ENCODE measurements around the gene ATRN. TPM values are rescaled to one million over a fixed set of nuclear protein-coding genes. Genes with fewer than 3 reads are reported as not detected.

ATRN gene
- total and polyA plus RNA-seq, 2 experiments from 2014 or later, result 2.2 to 18.3 TPM

DNA sequence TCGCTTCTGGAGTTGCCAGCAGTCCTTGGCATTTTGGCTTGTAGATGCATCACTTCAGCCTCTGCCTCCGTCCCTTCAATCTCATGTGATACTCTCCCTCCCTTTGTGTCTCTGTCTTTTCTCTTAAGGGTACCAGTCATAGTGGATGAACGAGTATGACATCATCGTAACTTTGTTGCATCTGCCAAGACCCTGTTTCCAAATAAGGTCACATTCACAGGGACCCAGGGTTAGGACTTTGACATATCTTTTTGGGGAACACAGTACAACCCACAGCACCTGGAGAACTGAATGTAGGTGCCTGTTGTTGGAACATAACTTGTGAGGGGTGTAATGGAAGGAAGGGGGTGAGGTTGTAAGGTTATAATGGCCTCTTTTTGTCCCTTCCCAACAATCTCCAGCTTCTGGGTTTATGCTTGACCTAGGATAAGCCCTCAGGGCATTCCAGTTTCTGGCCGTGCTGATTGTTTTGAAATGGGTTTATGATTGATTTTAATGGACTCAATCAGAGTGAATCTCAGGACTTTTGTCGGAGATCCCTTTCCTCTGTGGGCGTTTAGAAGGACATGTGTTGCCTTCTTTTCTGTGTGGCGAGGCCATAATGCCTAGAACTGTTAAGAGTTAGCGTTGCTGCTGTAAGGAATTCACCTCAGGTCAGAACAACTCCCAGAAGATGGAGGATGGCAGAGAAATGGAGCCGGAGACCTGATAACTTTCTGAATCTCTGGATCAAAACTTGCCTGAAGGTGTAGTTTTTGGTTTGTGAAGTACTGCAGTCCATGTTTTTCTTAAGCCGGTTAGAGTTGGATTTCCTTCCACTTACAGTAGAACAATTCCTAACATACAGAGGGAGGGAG, 9.2 kb downstream of the ATRN start:
- DNase-seq (ENCODE audit: low spot score) (no peak), ATAC-seq (no peak)
- no peak overlapping the region for H3K4me3 Mint-ChIP-seq
- Histone ChIP-seq H3F3A (replicated peaks; ENCODE audit: low read depth) (no peaks in the 10 kb centered on the region), H3K4me3 (no peak overlapping the region), H3K27me3 (ENCODE audit: insufficient read depth) (no peaks in the 10 kb centered on the region), H3K36me3 (ENCODE audit: insufficient read depth) (no peaks in the 10 kb centered on the region), H3K27ac (ENCODE audit: low read depth) (no peak overlapping the region), H3K79me2 (replicated peaks; ENCODE audit: insufficient read depth) (peaks cover 13% of the 10 kb centered on the region; the same call in 1 of the 2 replicates), H2AFZ (no peak overlapping the region), H4K20me1 (replicated peaks; ENCODE audit: insufficient read depth) (peaks cover 13% of the 10 kb centered on the region; the same call in 1 of the 2 replicates), H3K4me2 (no peak overlapping the region), H3K9me2 (ENCODE audit: insufficient read depth) (no peaks in the 10 kb centered on the region), H3K4me1 (ENCODE audit: insufficient read depth) (no peaks in the 10 kb centered on the region)
- H3K4me1 Mint-ChIP-seq, result no peaks in the 10 kb centered on the region
- H3K27me3 Mint-ChIP-seq (ENCODE audit: insufficient read depth, low read depth, poor library complexity), result no peaks in the 10 kb centered on the region
- H3K9me3 Mint-ChIP-seq, result no peaks in the 10 kb centered on the region
- no peak overlapping the region for H3K27ac Mint-ChIP-seq
- TF ChIP-seq ETS1 (IDR thresholded peaks at IDR 0.05) (no peak), CREB1 (CRISPR knock-in tag; IDR thresholded peaks at IDR 0.05; ENCODE audit: low read depth) (no peak), NANOG (IDR thresholded peaks at IDR 0.05; ENCODE audit: borderline replicate concordance) (no peak), ZNF331 (CRISPR knock-in tag; IDR thresholded peaks at IDR 0.05; ENCODE audit: low read depth) (no peak), EZH2 (IDR thresholded peaks at IDR 0.05; ENCODE audit: low read depth, unreplicated experiment) (no peak), JUNB (IDR thresholded peaks at IDR 0.05; ENCODE audit: unreplicated experiment) (no peak), POLR2AphosphoS5 (IDR thresholded peaks at IDR 0.05; ENCODE audit: low read depth) (no peak), STAT1 (IDR thresholded peaks at IDR 0.05; ENCODE audit: unreplicated experiment) (no peak), ZNF462 (CRISPR knock-in tag; IDR thresholded peaks at IDR 0.05) (no peak), EZH2phosphoT487 (IDR thresholded peaks at IDR 0.05; ENCODE audit: unreplicated experiment) (no peak), ZNF114 (CRISPR knock-in tag; IDR thresholded peaks at IDR 0.05) (no peak)
- TF ChIP-seq, protein P1, sequence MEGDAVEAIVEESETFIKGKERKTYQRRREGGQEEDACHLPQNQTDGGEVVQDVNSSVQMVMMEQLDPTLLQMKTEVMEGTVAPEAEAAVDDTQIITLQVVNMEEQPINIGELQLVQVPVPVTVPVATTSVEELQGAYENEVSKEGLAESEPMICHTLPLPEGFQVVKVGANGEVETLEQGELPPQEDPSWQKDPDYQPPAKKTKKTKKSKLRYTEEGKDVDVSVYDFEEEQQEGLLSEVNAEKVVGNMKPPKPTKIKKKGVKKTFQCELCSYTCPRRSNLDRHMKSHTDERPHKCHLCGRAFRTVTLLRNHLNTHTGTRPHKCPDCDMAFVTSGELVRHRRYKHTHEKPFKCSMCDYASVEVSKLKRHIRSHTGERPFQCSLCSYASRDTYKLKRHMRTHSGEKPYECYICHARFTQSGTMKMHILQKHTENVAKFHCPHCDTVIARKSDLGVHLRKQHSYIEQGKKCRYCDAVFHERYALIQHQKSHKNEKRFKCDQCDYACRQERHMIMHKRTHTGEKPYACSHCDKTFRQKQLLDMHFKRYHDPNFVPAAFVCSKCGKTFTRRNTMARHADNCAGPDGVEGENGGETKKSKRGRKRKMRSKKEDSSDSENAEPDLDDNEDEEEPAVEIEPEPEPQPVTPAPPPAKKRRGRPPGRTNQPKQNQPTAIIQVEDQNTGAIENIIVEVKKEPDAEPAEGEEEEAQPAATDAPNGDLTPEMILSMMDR (conservative IDR thresholded peaks at IDR 0.05; ENCODE audit: low read depth in 2 of 2), result no peak
- TF ChIP-seq, protein P2, sequence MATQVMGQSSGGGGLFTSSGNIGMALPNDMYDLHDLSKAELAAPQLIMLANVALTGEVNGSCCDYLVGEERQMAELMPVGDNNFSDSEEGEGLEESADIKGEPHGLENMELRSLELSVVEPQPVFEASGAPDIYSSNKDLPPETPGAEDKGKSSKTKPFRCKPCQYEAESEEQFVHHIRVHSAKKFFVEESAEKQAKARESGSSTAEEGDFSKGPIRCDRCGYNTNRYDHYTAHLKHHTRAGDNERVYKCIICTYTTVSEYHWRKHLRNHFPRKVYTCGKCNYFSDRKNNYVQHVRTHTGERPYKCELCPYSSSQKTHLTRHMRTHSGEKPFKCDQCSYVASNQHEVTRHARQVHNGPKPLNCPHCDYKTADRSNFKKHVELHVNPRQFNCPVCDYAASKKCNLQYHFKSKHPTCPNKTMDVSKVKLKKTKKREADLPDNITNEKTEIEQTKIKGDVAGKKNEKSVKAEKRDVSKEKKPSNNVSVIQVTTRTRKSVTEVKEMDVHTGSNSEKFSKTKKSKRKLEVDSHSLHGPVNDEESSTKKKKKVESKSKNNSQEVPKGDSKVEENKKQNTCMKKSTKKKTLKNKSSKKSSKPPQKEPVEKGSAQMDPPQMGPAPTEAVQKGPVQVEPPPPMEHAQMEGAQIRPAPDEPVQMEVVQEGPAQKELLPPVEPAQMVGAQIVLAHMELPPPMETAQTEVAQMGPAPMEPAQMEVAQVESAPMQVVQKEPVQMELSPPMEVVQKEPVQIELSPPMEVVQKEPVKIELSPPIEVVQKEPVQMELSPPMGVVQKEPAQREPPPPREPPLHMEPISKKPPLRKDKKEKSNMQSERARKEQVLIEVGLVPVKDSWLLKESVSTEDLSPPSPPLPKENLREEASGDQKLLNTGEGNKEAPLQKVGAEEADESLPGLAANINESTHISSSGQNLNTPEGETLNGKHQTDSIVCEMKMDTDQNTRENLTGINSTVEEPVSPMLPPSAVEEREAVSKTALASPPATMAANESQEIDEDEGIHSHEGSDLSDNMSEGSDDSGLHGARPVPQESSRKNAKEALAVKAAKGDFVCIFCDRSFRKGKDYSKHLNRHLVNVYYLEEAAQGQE (IDR thresholded peaks at IDR 0.05; ENCODE audit: unreplicated experiment), result no peak
- no peaks in the 10 kb centered on the region for H3K36me3 Mint-ChIP-seq (ENCODE audit: low read depth)
